Calu3 (cell line): ENCODE data around the gene ARL13B. TPM values are rescaled to one million over a fixed set of nuclear protein-coding genes. Genes with fewer than 3 reads are reported as not detected.

Experiments used
- BruUV-seq: library from RNA; stranded (reverse); fragments of 400-500 nt; replicated peaks from 2 replicates; lab custom pipeline; 2021; lab: Mats Ljungman, UMichigan
- CTCF ChIA-PET: fragments of 300-600 bp; sonication (Branson Sonifier 250); formaldehyde crosslinking; loops from one replicate; lab custom pipeline; 2022; ENCODE audit warnings: antibody characterized with exemption; lab: Charles Lee
- DNase-seq: peaks from one replicate; pipeline ENCODE4 v3.0.0; 2022
- H3K27ac Mint-ChIP-seq: one replicate; pipeline ENCODE4 v1.8.0; 2022; ENCODE audit warnings: mixed read lengths; ENCODE audit not compliant: unreplicated experiment
- H3K27me3 Mint-ChIP-seq: one replicate; pipeline ENCODE4 v1.8.0; 2022; ENCODE audit warnings: mixed read lengths; ENCODE audit not compliant: unreplicated experiment
- H3K36me3 Mint-ChIP-seq: one replicate; pipeline ENCODE4 v1.8.0; 2022; ENCODE audit warnings: mild to moderate bottlenecking, moderate library complexity, mixed read lengths; ENCODE audit not compliant: insufficient read depth, unreplicated experiment
- H3K4me1 Mint-ChIP-seq: one replicate; pipeline ENCODE4 v1.8.0; 2022; ENCODE audit warnings: mild to moderate bottlenecking, low read depth, mixed read lengths; ENCODE audit not compliant: unreplicated experiment
- H3K4me3 Mint-ChIP-seq: one replicate; pipeline ENCODE4 v1.8.0; 2022; ENCODE audit warnings: mild to moderate bottlenecking, low read depth, moderate library complexity, mixed read lengths; ENCODE audit not compliant: unreplicated experiment
- H3K9me3 Mint-ChIP-seq: one replicate; pipeline ENCODE4 v1.8.0; 2022; ENCODE audit warnings: low read depth, mixed read lengths; ENCODE audit not compliant: unreplicated experiment
- intact Hi-C: fragments of 100-400 bp; cut with micrococcal nuclease; formaldehyde crosslinking; loops from one replicate; pipeline ENCODE4 v1.10.0; 2022; ENCODE audit not compliant: unreplicated experiment
- total RNA-seq: library from RNA; stranded (reverse); gene quantifications from 2 replicates; pipeline ENCODE4 v1.2.3, GENCODE V29; 2022
- TF ChIP-seq, protein P1 (sequence below): fragments of 200-600 bp; IDR thresholded peaks from one replicate; pipeline ENCODE4 v1.8.0; 2022; ENCODE audit warnings: antibody characterized with exemption; ENCODE audit not compliant: unreplicated experiment

The ARL13B gene
- total RNA-seq, 1 experiment from 2014 or later: 7.8 TPM

DNA sequence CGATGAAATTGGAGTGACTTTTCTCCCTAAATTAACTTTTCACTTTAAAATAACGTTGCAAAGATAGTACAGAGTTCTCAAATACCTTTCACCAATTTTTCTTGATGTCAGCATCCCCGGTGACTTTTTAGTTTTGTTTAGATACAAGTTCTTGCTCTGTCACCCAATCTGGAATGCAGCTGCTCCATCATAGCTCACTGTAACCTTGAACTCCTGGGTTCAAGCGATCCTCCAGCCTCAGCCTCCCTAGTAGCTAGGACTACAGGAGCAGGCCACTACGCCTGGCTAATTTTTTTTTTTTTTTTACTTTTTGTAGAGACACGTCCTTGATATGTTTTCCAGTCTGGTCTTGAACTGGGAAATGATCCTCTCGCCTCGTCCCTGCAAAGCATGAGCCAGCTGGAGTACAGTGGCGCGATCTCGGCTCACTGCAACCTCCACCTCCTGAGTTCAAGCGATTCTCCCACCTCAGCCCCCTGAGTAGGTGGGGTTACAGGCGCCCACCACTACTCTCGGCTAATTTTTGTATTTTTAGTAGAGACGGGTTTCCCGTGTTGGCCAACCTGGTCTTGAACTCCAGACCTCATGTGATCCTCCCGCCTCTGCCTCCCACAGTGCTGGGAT, 83.7 kb downstream of the ARL13B start:
- Mint-ChIP-seq H3K36me3 (peaks cover 24% of the 10 kb centered on the region), H3K27ac (peak overlapping the region; percentile 98), H3K4me1 (peaks cover 17% of the 10 kb centered on the region), H3K27me3 (no peaks in the 10 kb centered on the region), H3K9me3 (peaks cover 4% of the 10 kb centered on the region), H3K4me3 (peak overlapping the region; percentile 94)
- CTCF ChIA-PET: interaction anchor here (1.3 kb wide), 1 partner anchor 57 kb away, joined by 3 read pairs; no protein-coding TSS in a partner anchor
- no peak for DNase-seq
- intact Hi-C loops: loop anchor here (2.0 to 5.0 kb wide), 2 partner anchors 36 to 221 kb away; partner anchors contain the start of gene STX19
- BruUV-seq: no TSS peak
- TF ChIP-seq, protein P1, sequence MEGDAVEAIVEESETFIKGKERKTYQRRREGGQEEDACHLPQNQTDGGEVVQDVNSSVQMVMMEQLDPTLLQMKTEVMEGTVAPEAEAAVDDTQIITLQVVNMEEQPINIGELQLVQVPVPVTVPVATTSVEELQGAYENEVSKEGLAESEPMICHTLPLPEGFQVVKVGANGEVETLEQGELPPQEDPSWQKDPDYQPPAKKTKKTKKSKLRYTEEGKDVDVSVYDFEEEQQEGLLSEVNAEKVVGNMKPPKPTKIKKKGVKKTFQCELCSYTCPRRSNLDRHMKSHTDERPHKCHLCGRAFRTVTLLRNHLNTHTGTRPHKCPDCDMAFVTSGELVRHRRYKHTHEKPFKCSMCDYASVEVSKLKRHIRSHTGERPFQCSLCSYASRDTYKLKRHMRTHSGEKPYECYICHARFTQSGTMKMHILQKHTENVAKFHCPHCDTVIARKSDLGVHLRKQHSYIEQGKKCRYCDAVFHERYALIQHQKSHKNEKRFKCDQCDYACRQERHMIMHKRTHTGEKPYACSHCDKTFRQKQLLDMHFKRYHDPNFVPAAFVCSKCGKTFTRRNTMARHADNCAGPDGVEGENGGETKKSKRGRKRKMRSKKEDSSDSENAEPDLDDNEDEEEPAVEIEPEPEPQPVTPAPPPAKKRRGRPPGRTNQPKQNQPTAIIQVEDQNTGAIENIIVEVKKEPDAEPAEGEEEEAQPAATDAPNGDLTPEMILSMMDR: no peak

DNA sequence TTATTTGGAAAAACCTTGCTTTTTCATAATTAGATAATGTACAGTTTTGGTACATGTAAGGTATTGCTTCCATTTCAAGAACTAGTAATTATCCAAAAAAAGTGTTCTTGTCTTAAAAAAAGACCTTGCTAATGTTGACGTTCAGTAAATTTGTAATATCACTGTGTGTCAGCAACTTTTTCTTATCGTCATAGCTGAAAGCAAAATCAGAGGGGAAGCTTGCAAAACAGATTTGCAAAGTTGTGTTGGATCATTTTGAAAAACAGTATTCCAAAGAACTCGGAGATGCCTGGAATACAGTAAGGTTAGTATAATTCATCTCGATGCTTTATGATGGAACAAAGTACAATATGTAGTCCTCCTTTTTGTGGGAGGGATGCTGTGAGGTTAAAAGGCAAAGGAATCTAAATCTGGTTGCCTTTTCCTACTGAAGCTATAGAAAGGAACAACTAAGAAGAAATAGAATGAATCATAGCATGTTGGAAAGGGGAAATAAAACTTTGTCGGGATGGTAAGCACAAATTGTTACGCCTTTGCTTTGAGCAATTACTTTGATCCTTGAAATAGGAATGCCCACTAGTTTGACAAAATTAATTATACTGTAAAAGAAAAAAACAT, 84.4 kb downstream of the ARL13B start:
- Mint-ChIP-seq H3K27me3 (no peaks in the 10 kb centered on the region), H3K36me3 (peaks cover 24% of the 10 kb centered on the region), H3K4me3 (peak overlapping the region; percentile 94), H3K27ac (peak overlapping the region; percentile 98), H3K4me1 (peaks cover 17% of the 10 kb centered on the region), H3K9me3 (peaks cover 4% of the 10 kb centered on the region)
- intact Hi-C loops: loop anchor here (2.0 to 5.0 kb wide), 2 partner anchors 37 to 222 kb away; partner anchors contain the start of gene STX19
- CTCF ChIA-PET: no interaction called here
- BruUV-seq: no TSS peak
- no peak for DNase-seq
- TF ChIP-seq, protein P1: no peak

DNA sequence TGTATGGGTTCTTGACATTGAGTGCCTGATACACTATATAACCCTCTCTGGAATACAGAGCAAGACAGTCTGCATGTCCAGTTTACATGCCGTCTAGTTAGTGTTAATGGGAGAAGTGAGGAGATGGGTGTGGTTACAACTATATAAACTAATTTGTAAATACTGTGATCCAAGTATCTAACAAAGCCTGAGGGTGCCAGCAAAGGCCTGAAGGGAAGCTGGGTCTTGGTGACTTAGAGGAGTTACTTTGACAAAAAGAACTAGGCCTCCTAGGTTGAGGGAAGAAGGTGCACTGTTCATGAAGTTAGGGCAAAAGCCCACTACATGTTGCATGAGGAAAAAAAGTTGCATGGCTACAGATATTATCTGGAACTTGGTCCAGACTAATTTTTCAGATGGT, 85.2 kb downstream of the ARL13B start:
- H3K27ac Mint-ChIP-seq: no peak overlapping the region

DNA sequence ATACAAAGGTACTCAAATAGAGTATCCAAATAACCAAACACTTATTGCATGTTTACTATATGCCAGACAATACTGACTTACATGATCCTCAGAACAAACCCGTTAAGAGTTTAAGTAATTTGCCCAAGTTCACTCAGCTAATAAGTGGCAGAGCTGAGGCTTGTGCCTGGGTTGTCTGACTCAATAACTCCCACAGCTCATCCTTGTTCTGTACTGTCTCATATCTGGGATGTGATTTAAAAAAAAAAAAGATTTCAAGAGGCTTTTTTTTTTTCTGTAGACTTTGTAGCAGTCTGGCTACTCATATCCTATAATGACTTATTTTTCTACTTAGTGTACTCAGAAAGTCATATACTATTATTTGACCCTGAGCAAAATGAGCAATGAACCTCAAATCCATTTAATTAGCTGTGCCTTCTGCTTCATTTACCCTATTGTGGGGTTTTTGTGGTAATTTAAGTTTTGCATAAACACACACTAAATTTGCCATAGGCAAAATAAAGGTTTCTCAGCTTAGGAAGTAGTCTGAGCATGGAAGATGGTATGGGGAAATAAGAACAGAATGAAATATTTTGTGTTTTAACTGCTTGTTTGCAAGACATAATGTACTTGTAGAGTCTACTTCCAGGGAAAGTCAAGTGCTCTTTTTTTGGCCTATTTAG, 86.0 kb downstream of the ARL13B start:
- Mint-ChIP-seq H3K4me3 (no peak overlapping the region), H3K36me3 (peaks cover 24% of the 10 kb centered on the region), H3K4me1 (peaks cover 17% of the 10 kb centered on the region), H3K27ac (no peak overlapping the region), H3K27me3 (no peaks in the 10 kb centered on the region), H3K9me3 (peaks cover 4% of the 10 kb centered on the region)
- intact Hi-C loops: loop anchor here (2.0 kb wide), 1 partner anchor 223 kb away; no protein-coding TSS in a partner anchor
- TF ChIP-seq, protein P1: no peak
- DNase-seq: no peak
- no TSS peak for BruUV-seq
- CTCF ChIA-PET: no interaction called here

More for the DNA sequence above, 85.2 kb downstream of the ARL13B start:
- peaks cover 4% of the 10 kb centered on the region for H3K9me3 Mint-ChIP-seq
- TF ChIP-seq, protein P1: no peak
- DNase-seq: no peak
- H3K4me3 Mint-ChIP-seq: no peak overlapping the region
- intact Hi-C loops: loop anchor here (2.0 kb wide), 1 partner anchor 222 kb away; no protein-coding TSS in a partner anchor
- CTCF ChIA-PET: no interaction called here
- peaks cover 24% of the 10 kb centered on the region for H3K36me3 Mint-ChIP-seq
- no peaks in the 10 kb centered on the region for H3K27me3 Mint-ChIP-seq
- peaks cover 17% of the 10 kb centered on the region for H3K4me1 Mint-ChIP-seq
- BruUV-seq: no TSS peak
